Nephron progenitor cell (in vitro differentiated cells): ENCODE data around the gene ZNF74.

Source experiments
- DNase-seq: peaks from one replicate; pipeline ENCODE4 v3.0.0; 2021
- H3K27ac Mint-ChIP-seq: 2 replicates; pipeline ENCODE4 v1.8.0; 2021; ENCODE audit warnings: mild to moderate bottlenecking, moderate library complexity, mixed read lengths
- H3K27me3 Mint-ChIP-seq: 2 replicates; pipeline ENCODE4 v1.8.0; 2021; ENCODE audit warnings: mild to moderate bottlenecking, low read depth, mixed read lengths; ENCODE audit not compliant: poor library complexity
- H3K36me3 Mint-ChIP-seq: 2 replicates; pipeline ENCODE4 v1.8.0; 2021; ENCODE audit warnings: low read depth, mixed read lengths
- H3K4me1 Mint-ChIP-seq: 2 replicates; pipeline ENCODE4 v1.8.0; 2021; ENCODE audit warnings: mixed read lengths
- H3K4me3 Mint-ChIP-seq: 2 replicates; pipeline ENCODE4 v1.8.0; 2021; ENCODE audit warnings: mild to moderate bottlenecking, moderate library complexity, mixed read lengths
- H3K9me3 Mint-ChIP-seq: 2 replicates; pipeline ENCODE4 v1.8.0; 2021; ENCODE audit warnings: mild to moderate bottlenecking, moderate library complexity, mixed read lengths
- TF ChIP-seq, protein P1 (sequence below): fragments of 200-600 bp; sonication (generic); IDR thresholded peaks from 2 replicates; pipeline ENCODE4 v1.5.0; 2021; ENCODE audit warnings: antibody characterized with exemption

The ZNF74 gene

DNA sequence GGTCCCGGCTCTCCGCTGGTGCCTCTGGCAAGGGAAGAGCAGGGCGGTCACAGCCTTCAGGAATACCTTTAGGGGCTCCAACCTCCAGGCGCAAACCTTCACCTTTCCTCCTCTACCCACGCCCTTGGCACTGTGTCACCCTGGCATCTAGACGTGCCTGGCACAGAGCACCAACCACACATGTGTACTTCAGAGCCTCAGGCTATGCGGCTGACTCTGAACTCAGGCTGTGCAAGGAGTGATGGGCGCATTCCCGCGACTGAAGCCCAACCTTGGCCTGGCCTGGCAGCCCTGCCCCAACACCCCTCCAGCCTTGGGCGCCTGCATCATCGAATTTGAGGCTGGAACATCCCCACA lies 32.3 kb downstream of the ZNF74 start:
- no peak for DNase-seq
- H3K4me1 Mint-ChIP-seq, result peaks cover 15% of the 10 kb centered on the region
- no peak overlapping the region for H3K4me3 Mint-ChIP-seq
- no peaks in the 10 kb centered on the region for H3K9me3 Mint-ChIP-seq
- H3K36me3 Mint-ChIP-seq, result peaks cover 14% of the 10 kb centered on the region
- H3K27ac Mint-ChIP-seq, result no peak overlapping the region
- H3K27me3 Mint-ChIP-seq, result peaks cover 40% of the 10 kb centered on the region
- TF ChIP-seq, protein P1, sequence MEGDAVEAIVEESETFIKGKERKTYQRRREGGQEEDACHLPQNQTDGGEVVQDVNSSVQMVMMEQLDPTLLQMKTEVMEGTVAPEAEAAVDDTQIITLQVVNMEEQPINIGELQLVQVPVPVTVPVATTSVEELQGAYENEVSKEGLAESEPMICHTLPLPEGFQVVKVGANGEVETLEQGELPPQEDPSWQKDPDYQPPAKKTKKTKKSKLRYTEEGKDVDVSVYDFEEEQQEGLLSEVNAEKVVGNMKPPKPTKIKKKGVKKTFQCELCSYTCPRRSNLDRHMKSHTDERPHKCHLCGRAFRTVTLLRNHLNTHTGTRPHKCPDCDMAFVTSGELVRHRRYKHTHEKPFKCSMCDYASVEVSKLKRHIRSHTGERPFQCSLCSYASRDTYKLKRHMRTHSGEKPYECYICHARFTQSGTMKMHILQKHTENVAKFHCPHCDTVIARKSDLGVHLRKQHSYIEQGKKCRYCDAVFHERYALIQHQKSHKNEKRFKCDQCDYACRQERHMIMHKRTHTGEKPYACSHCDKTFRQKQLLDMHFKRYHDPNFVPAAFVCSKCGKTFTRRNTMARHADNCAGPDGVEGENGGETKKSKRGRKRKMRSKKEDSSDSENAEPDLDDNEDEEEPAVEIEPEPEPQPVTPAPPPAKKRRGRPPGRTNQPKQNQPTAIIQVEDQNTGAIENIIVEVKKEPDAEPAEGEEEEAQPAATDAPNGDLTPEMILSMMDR, result no peak

DNA sequence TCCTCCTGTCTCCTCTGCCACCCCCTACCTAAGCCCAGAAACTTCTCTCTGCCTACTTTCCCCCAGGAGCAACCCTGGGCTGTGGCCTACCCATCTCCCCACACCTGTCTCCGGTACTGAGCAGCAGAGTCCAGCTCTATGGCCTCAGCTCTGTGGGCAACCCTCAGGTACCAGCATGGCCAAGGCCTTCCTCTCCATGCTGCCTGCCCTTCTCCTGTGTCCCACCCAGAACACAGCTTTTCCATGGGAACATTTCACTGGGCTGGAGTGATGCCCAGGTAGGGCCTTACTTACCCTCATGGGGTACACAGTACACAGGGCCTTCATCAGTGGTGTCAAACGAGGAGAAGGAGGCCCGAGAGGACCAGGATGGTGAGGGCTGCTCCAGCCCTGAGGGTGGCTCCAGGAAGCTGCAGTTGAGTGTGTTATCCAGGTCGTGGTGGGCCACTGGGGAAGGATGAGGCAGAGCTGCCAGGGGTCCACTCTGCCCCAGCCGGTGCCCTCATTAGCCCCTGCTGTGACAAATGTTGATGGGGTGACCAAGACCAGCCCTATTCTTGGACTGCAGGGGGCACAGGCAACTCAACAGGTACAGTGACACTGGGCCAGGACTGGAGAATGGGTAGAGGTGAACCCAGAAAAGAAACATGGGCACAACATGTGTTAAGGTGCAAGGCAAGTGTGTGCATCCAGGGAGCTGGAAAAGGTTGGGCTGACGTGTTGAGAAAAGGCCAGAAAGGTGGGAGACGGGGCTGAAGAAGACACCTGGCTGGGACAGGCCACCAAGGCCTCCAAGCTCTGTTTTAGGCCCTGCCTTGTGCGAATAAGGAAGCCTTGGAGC lies 33.4 kb downstream of the ZNF74 start:
- TF ChIP-seq, protein P1, result no peak
- Mint-ChIP-seq H3K4me3 (no peak overlapping the region), H3K27ac (no peak overlapping the region), H3K9me3 (no peaks in the 10 kb centered on the region), H3K4me1 (peaks cover 15% of the 10 kb centered on the region), H3K27me3 (peaks cover 51% of the 10 kb centered on the region), H3K36me3 (peaks cover 14% of the 10 kb centered on the region)
- DNase-seq, result no peak

DNA sequence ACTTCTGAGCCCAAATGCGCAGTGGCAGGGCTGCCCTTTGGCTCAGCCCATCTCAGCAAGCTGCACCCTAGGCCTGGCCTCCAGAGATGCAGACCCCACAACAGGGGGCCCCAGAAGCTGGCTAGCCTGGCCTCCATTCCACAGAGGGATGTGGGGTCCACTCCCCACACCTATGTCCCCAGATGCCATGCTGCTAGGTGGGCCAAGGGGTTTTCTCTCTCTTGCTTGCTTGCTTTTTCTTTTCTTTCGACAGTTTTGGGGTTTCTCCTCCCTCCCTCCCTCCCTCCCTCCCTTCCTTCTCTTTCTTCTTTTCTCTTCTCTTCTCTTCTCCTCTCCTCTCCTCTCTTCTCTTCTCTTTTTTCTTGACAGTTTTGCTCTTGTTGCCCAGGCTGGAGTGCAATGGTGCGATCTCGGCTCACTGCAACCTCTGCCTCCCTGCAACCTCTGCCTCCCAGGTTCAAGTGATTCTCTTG lies 34.0 kb downstream of the ZNF74 start:
- TF ChIP-seq, protein P1, result no peak
- no peak overlapping the region for H3K27ac Mint-ChIP-seq
- DNase-seq, result no peak
- H3K9me3 Mint-ChIP-seq, result no peaks in the 10 kb centered on the region
- H3K27me3 Mint-ChIP-seq, result peaks cover 57% of the 10 kb centered on the region
- peaks cover 18% of the 10 kb centered on the region for H3K4me1 Mint-ChIP-seq
- peaks cover 14% of the 10 kb centered on the region for H3K36me3 Mint-ChIP-seq
- H3K4me3 Mint-ChIP-seq, result no peak overlapping the region

DNA sequence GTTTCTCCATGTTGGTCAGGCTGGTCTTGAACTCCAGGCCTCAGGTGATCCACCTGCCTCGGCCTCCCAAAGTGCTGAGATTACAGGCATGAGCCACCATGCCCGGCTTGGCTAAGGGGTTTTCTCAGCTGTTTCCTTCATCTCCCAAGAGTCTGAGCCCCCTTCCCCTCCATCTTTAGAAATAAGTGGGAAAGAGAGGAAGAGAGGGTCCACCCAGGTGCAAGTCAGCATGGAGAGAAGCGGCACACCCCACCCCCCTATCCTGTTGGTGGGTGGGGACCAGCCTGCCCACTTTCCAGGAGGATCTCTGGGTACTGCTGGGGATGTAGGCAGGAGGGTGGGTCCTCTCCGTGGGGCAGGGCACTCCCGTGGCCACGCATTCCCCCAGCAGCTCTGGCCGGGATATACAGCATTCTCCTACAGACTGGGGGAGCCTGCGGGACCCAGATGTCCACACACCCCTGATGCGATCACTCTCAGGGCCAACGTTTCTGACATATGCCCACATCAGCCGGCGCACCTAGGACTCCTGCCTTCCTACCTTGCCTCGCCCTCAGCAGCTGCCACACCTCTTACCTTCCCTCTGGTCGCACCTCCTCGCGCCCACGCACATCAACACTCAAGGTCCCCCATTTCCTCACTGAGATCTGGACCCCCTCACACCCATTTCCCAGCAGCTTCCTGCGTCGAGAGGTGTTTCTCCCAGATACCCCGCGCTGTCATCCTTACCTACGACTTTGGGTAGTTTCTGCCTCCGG lies 34.7 kb downstream of the ZNF74 start:
- TF ChIP-seq, protein P1, result no peak
- Mint-ChIP-seq H3K4me3 (peak overlapping the region; percentile 68), H3K27me3 (peaks cover 64% of the 10 kb centered on the region), H3K27ac (no peak overlapping the region), H3K36me3 (peaks cover 14% of the 10 kb centered on the region), H3K4me1 (peaks cover 16% of the 10 kb centered on the region), H3K9me3 (no peaks in the 10 kb centered on the region)
- DNase-seq, result no peak

DNA sequence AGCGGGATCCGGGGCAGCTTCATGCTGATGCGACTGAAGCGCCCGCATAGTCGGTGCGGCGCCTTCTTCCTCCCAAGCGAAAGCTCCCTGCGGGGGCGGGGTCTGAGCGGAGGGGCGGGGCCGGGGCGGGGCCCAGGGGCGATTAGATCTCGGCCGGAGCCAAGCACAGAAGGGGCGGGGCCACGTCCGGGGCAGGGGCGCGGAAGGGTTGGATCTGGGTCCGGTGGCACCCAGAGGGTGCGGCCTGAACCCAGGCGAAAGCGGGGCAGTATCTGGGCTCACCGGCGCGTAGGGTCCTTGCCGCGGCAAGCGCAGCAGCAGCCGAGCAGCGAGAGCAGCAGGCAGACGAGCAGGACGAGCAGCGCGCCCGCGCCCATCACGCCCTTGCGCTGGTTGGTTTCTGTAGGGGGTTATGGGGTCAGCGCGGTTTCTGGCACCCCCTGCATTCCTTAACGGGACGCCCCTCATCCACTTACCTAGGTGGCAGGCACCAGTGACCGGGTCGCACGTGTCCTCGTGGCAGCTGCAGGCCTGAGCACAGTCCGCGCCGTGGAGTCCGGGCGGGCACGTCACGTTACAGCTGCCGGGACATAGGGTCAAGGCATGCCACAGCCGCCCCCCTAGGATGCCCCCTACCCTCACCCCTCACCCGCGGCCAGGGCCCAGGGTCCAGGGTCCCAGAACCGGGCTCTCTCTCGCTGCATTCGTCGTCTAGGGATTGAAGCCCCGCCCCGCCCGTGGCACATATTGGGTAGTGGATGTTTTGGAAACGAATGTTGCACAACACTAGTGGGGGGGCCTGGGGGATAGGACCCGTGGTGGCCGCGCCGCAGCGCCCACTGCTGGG lies 35.5 kb downstream of the ZNF74 start:
- Mint-ChIP-seq H3K4me1 (peaks cover 10% of the 10 kb centered on the region), H3K4me3 (peak overlapping the region; percentile 68)

More for the DNA sequence above, 35.5 kb downstream of the ZNF74 start:
- no peak overlapping the region for H3K27ac Mint-ChIP-seq
- no peaks in the 10 kb centered on the region for H3K9me3 Mint-ChIP-seq
- peaks cover 72% of the 10 kb centered on the region for H3K27me3 Mint-ChIP-seq
- peaks cover 18% of the 10 kb centered on the region for H3K36me3 Mint-ChIP-seq
- TF ChIP-seq, protein P1, result no peak
- peak; percentile 89 for DNase-seq
